Keratinocyte (primary cell): Measurements from ENCODE around the gene RIBC1.

ENCODE experiments used
- EZH2 ChIP-seq: IDR thresholded peaks from one replicate; pipeline ENCODE4 v1.6.1; 2012; ENCODE audit warnings: inconsistent platforms, mild to moderate bottlenecking, low read length, moderate library complexity
- TF ChIP-seq, protein P1 (sequence below), 3 experiments: IDR thresholded peaks in 1 of 3; conservative IDR thresholded peaks in 1 of 3; optimal IDR thresholded peaks in 1 of 3; 2 replicates in 2 of 3; 3 replicates in 1 of 3; pipeline versions ENCODE3 to v1.5.1; 2011; ENCODE audit warnings: low read length in 3 of 3, mild to moderate bottlenecking in 3 of 3, moderate library complexity in 2 of 3, control low read depth in 1 of 3, inconsistent platforms in 1 of 3; ENCODE audit not compliant: insufficient read depth in 2 of 3; ENCODE audit errors: extremely low read depth in 1 of 3

DNA sequence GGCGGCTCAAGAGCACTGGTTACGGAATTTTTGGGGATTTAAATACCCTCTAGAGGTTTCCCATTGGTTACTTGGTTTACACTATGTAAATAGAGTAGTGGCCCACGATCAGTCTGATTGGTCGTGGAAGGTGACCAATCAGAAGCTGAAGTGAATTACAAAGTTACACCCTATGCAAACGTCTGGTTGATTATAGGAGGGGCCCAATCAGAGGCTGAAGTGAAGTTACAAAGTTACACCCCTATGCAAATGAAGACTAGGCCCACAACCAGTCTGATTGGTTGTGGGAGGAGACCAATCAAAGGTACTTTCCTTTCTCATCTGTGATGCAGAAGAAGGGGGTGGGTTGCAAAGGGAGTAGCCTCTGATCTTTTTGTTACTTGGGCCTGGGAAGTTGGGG is 56.6 kb downstream of the RIBC1 start:
- no peak for TF ChIP-seq EZH2
- TF ChIP-seq, protein P1, sequence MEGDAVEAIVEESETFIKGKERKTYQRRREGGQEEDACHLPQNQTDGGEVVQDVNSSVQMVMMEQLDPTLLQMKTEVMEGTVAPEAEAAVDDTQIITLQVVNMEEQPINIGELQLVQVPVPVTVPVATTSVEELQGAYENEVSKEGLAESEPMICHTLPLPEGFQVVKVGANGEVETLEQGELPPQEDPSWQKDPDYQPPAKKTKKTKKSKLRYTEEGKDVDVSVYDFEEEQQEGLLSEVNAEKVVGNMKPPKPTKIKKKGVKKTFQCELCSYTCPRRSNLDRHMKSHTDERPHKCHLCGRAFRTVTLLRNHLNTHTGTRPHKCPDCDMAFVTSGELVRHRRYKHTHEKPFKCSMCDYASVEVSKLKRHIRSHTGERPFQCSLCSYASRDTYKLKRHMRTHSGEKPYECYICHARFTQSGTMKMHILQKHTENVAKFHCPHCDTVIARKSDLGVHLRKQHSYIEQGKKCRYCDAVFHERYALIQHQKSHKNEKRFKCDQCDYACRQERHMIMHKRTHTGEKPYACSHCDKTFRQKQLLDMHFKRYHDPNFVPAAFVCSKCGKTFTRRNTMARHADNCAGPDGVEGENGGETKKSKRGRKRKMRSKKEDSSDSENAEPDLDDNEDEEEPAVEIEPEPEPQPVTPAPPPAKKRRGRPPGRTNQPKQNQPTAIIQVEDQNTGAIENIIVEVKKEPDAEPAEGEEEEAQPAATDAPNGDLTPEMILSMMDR (optimal IDR thresholded peaks at IDR 0.05 in 1 of 3, IDR thresholded peaks at IDR 0.05 in 1 of 3, conservative IDR thresholded peaks at IDR 0.05 in 1 of 3; ENCODE audit: extremely low read depth in 1 of 3, insufficient read depth in 2 of 3, low read length in 3 of 3), result no peak
